Sigmoid colon (tissue), 7 donors: ENCODE results near the gene ECT2. TPM values are rescaled to one million over a fixed set of nuclear protein-coding genes. Genes with fewer than 3 reads are reported as not detected.

Source experiments
- DNase-seq: peaks from one replicate; pipeline ENCODE4 v3.0.0-alpha.2; 2019
- H3K27ac ChIP-seq, 4 donors: fragments of 200-600 bp; sonication (generic); one replicate each; pipeline ENCODE4 v1.5.1; 2016 to 2019; ENCODE audit warnings: mild to moderate bottlenecking in 1 of 4
- H3K27me3 ChIP-seq, 3 donors: fragments of 200-600 bp; sonication (generic); one replicate each; pipeline ENCODE4 v1.5.1; 2019; ENCODE audit warnings: mild to moderate bottlenecking in 1 of 3
- H3K36me3 ChIP-seq, 4 donors: fragments of 200-600 bp; sonication (generic); one replicate each; pipeline ENCODE4 v1.5.1; 2016 to 2019
- H3K4me1 ChIP-seq, 4 donors: fragments of 200-600 bp; sonication (generic); one replicate each; pipeline ENCODE4 v1.5.1; 2017 to 2019
- H3K4me3 ChIP-seq, 4 donors: fragments of 200-600 bp; sonication (generic); one replicate each; pipeline ENCODE4 v1.5.1; 2017 to 2019; ENCODE audit warnings: mild to moderate bottlenecking in 2 of 4, moderate library complexity in 1 of 4
- H3K9me3 ChIP-seq, 4 donors: fragments of 200-600 bp in 3 of 4; sonication (generic) in 3 of 4; one replicate each; pipeline versions ENCODE4 v1.5.1 to v1.6.1; 2013 to 2019
- EP300 ChIP-seq, 4 donors: sonication (generic); formaldehyde crosslinking; IDR thresholded peaks; one replicate each; pipeline ENCODE4 v1.6.1; 2017; ENCODE audit warnings: antibody characterized with exemption in 4 of 4
- POLR2A ChIP-seq, 2 donors: fragments of 450-650 bp; IDR thresholded peaks; one replicate each; pipeline ENCODE4 v1.6.1; 2016; ENCODE audit warnings: antibody characterized with exemption in 2 of 2, mild to moderate bottlenecking in 2 of 2, moderate library complexity in 2 of 2
- POLR2AphosphoS5 ChIP-seq, 4 donors: sonication (generic); formaldehyde crosslinking; IDR thresholded peaks; one replicate each; pipeline ENCODE4 v1.6.1; 2017; ENCODE audit warnings: antibody characterized with exemption in 4 of 4
- WGBS, 2 donors: extraction: QIAGEN DNeasy Blood & Tissue Kit; methylation state at CpG; one replicate each; pipeline ENCODE4 v1.1.7; 2013; 5-methylcytosine and 5-hydroxymethylcytosine counted together
- intact Hi-C: fragments of 100-400 bp; cut with DNase I; formaldehyde crosslinking; loops from one replicate; pipeline ENCODE4 v1.15.1; 2023
- polyA plus RNA-seq, 3 donors: library from polyadenylated mRNA; stranded (reverse); fragments of 200-250 nt; gene quantifications; one replicate each; pipeline ENCODE4 v1.2.3, GENCODE V29; 2013
- total RNA-seq, 4 donors: library from RNA; depleted of rRNA; stranded (reverse); fragments of >200 nt; gene quantifications; one replicate each; pipeline ENCODE4 v1.1.0, GENCODE V29; 2016
- TF ChIP-seq, protein P1 (sequence below), 4 experiments: fragments of 450-650 bp in 3 of 4; fragments of 200-600 bp in 1 of 4; IDR thresholded peaks; one replicate each; pipeline ENCODE4 v1.5.1; 2016 to 2019; ENCODE audit warnings: antibody characterized with exemption in 4 of 4, mild to moderate bottlenecking in 3 of 4, moderate library complexity in 2 of 4
- donor health status: healthy with polysubstance abuse.
- donor health status: Bipolar disorder and iron deficiency.
- donor health status: healthy.

ECT2 gene
- total and polyA plus RNA-seq, 7 donors: 3.3 to 21.9 (median 9.7) TPM

DNA sequence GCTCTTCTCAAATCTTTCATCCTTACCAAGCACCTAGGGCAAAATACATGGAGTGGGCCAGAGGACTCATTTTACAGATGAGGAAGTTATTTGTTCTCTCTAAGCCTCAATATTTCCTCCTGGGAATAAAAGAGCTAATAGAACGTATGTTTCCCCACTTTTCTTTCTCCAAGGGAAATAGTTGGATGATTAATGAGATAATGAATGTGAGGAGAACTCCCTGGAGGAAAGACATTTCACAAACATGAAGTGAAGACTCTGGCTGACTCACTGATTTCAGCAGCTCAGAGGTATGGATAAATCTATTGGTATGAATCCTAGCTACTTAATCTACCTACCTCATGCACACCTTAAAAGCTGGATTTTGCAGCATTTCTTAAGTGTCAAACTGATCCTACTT is 98.4 kb downstream of the ECT2 start:
- WGBS, 2 donors: 43 to 80% methylated on average over 1 of the region's 1 CpG
- Histone ChIP-seq H3K4me1 (no peaks in the 10 kb centered on the region), H3K36me3 (no peaks in the 10 kb centered on the region), H3K9me3 (no peaks in the 10 kb centered on the region), H3K27ac (no peak overlapping the region), H3K27me3 (no peaks in the 10 kb centered on the region), H3K4me3 (no peak overlapping the region)
- TF ChIP-seq, protein P1, sequence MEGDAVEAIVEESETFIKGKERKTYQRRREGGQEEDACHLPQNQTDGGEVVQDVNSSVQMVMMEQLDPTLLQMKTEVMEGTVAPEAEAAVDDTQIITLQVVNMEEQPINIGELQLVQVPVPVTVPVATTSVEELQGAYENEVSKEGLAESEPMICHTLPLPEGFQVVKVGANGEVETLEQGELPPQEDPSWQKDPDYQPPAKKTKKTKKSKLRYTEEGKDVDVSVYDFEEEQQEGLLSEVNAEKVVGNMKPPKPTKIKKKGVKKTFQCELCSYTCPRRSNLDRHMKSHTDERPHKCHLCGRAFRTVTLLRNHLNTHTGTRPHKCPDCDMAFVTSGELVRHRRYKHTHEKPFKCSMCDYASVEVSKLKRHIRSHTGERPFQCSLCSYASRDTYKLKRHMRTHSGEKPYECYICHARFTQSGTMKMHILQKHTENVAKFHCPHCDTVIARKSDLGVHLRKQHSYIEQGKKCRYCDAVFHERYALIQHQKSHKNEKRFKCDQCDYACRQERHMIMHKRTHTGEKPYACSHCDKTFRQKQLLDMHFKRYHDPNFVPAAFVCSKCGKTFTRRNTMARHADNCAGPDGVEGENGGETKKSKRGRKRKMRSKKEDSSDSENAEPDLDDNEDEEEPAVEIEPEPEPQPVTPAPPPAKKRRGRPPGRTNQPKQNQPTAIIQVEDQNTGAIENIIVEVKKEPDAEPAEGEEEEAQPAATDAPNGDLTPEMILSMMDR (IDR thresholded peaks at IDR 0.05): no peak
- TF ChIP-seq POLR2A (IDR thresholded peaks at IDR 0.05): no peak
- TF ChIP-seq POLR2AphosphoS5 (IDR thresholded peaks at IDR 0.05): no peak
- no peak for TF ChIP-seq EP300 (IDR thresholded peaks at IDR 0.05)
- DNase-seq: no peak
- intact Hi-C loops: no loop called here

DNA sequence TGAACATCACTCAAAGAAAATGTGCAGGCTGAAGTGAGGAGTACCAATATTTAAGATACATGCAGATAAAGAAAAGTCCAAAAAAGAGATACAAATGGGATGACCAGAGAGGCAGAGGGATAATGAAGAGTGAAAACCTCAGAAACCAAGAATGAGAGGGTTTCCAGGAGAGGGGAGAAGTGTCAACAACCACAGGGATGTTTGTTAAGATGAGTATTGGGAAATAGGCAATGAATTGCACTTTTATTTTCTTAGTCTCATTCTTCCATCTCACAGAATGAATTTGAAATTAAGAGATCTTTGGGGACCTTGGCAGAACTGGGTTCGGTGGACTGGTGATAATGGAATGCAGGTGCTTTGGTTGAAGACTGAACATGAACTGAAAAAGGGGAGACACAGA is 102.5 kb downstream of the ECT2 start:
- Histone ChIP-seq H3K36me3 (no peaks in the 10 kb centered on the region), H3K9me3 (no peaks in the 10 kb centered on the region), H3K27ac (no peak overlapping the region), H3K4me3 (no peak overlapping the region), H3K27me3 (no peaks in the 10 kb centered on the region), H3K4me1 (no peaks in the 10 kb centered on the region)
- TF ChIP-seq EP300 (IDR thresholded peaks at IDR 0.05): no peak
- no peak for TF ChIP-seq POLR2A (IDR thresholded peaks at IDR 0.05)
- TF ChIP-seq POLR2AphosphoS5 (IDR thresholded peaks at IDR 0.05): no peak
- TF ChIP-seq, protein P1 (IDR thresholded peaks at IDR 0.05): no peak
- intact Hi-C loops: no loop called here
- WGBS, 2 donors: 87 to 97% methylated on average over 1 of the region's 1 CpG
- no peak for DNase-seq

DNA sequence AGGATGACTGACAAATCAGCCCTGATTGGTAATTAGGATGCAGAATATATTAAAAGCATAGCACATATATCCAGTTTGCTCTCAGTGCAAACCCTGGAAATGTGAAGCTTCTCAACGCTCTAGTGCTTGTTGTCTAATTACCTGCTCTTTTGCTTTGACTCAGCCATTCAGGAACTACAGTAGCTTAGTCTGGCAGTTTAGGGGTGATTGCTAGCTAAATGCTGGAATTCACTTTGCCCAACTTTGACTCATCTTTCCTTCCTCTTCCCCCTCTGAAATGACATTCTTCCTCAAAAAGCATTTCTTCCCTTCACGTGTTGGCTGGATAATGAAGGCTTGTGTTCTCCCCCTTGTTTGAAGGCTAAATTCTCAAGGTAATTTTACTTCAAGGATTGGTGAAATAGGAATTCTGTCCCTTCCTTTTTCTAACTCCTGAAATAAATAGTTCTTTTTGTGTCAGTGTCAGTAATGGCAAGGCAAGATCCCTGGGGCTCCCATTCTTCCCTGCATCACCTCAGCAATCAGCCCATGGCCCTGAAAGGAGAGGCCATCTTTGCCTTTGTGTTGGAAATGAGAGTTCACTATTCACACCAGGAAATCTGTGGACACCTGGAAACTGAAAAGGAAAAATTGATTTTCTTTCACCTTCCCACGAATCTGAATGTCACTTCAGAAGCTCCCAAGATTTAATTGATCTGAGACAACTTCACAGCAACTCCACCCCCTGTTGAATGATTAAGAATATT is 103.6 kb downstream of the ECT2 start:
- intact Hi-C loops: no loop called here
- H3K27me3 ChIP-seq: no peaks in the 10 kb centered on the region
- TF ChIP-seq EP300 (IDR thresholded peaks at IDR 0.05) (no peak), POLR2AphosphoS5 (IDR thresholded peaks at IDR 0.05) (no peak), POLR2A (IDR thresholded peaks at IDR 0.05) (no peak)
- TF ChIP-seq, protein P1 (IDR thresholded peaks at IDR 0.05): no peak
- DNase-seq: no peak
- no peaks in the 10 kb centered on the region for H3K4me1 ChIP-seq
- no peaks in the 10 kb centered on the region for H3K36me3 ChIP-seq
- no peak overlapping the region for H3K4me3 ChIP-seq
- H3K27ac ChIP-seq: no peak overlapping the region
- no peaks in the 10 kb centered on the region for H3K9me3 ChIP-seq
- WGBS, 2 donors: 73 to 75% methylated on average over 3 of the region's 3 CpGs

DNA sequence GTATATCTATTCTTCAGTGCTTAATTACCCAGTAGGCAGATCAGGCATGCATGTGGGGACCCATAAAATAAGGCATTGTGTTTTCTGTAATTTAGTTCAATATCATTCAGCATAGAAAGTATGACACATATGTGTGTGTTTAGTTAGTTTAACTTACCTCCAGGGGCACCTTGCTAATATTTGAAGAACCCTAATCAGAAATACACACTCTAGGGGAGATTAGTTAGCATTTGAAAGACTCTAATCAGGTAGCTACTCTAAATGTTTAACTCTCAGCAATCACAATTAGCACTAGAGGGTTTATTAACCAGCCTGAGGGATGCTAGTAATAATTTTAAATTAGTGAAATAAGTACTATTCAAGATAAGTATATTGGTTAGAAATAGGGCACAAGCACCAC is 104.5 kb downstream of the ECT2 start:
- intact Hi-C loops: no loop called here
- Histone ChIP-seq H3K4me3 (no peak overlapping the region), H3K4me1 (no peaks in the 10 kb centered on the region), H3K9me3 (no peaks in the 10 kb centered on the region), H3K36me3 (no peaks in the 10 kb centered on the region), H3K27ac (no peak overlapping the region), H3K27me3 (no peaks in the 10 kb centered on the region)
- TF ChIP-seq POLR2A (IDR thresholded peaks at IDR 0.05) (no peak), EP300 (IDR thresholded peaks at IDR 0.05) (no peak)
- TF ChIP-seq, protein P1 (IDR thresholded peaks at IDR 0.05): no peak
- DNase-seq: no peak
